ENCODE measurements around the gene WBP2. TPM values are rescaled to one million over a fixed set of nuclear protein-coding genes. Genes with fewer than 3 reads are reported as not detected.

The WBP2 gene
- total RNA-seq, 2 experiments from 2014 or later, result 65.0 to 68.7 TPM

DNA sequence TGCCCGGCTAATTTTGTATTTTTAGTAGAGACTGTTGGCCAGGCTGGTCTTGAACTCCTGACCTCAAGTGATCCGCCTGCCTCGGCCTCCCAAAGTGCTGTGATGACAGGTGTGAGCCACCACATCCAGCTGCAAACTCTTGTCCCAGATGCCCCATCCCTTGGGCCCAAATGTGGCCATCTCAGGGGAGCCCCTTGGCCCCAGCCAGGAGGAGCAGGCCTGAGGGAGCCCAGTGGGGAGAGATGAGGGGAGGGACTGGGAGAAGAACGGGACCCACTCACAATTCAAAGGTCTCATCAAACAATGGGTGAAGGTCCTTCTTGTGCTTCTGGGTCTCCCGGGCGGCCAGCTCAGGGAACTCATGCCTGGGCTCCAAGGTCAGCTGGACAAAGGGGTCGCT is 25.4 kb downstream of the WBP2 start:
- CTCF ChIA-PET, result interaction anchor here (0.9 to 3.1 kb wide), 16 partner anchors 8 to 76 kb away, joined by 3 to 23 read pairs (median 6); partner anchors contain the start of gene GALK1
- Mint-ChIP-seq H3K27me3 (ENCODE audit: low read depth) (no peaks in the 10 kb centered on the region), H3K4me1 (ENCODE audit: low read depth) (peaks cover 37% of the 10 kb centered on the region), H3K9me3 (no peaks in the 10 kb centered on the region), H3K27ac (no peak overlapping the region), H3K36me3 (ENCODE audit: low read depth) (peaks cover 16% of the 10 kb centered on the region), H3K4me3 (no peak overlapping the region)
- no peak for DNase-seq
- intact Hi-C loops (cut with micrococcal nuclease), result loop anchor here (5.0 kb wide), 1 partner anchor 148 kb away; the partner anchor contains the start of genes ACOX1 and TEN1

DNA sequence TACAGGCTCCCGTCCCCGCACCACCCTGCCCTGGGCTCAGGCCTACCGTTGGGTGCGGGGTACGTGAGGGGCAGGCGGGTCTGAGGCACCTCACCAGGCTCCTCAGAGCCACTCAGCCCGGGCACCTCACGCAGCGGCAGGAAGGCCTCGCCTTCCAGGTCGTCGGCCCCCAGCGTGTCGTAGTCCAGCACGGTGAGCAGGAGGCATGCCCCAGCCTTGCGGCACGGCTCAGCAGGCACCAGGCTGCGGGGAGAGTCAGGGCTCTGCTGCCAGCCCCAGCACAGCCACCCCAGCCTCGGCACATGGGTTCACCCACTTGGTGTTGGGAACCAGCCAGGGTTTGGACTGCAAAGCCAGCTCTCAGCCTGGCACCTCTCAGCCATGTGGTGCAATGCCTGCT is 26.4 kb downstream of the WBP2 start:
- peaks cover 13% of the 10 kb centered on the region for H3K36me3 Mint-ChIP-seq (ENCODE audit: low read depth)
- no peak overlapping the region for H3K27ac Mint-ChIP-seq
- no peak for DNase-seq
- H3K27me3 Mint-ChIP-seq (ENCODE audit: low read depth), result no peaks in the 10 kb centered on the region
- intact Hi-C loops (cut with micrococcal nuclease), result no loop called here
- CTCF ChIA-PET, result interaction anchor here (0.6 to 3.1 kb wide), 9 partner anchors 12 to 172 kb away, joined by 3 to 23 read pairs (median 5); partner anchors contain the start of genes CDK3, GALK1 and WBP2
- no peak overlapping the region for H3K4me3 Mint-ChIP-seq
- H3K9me3 Mint-ChIP-seq, result no peaks in the 10 kb centered on the region
- H3K4me1 Mint-ChIP-seq (ENCODE audit: low read depth), result peaks cover 28% of the 10 kb centered on the region

DNA sequence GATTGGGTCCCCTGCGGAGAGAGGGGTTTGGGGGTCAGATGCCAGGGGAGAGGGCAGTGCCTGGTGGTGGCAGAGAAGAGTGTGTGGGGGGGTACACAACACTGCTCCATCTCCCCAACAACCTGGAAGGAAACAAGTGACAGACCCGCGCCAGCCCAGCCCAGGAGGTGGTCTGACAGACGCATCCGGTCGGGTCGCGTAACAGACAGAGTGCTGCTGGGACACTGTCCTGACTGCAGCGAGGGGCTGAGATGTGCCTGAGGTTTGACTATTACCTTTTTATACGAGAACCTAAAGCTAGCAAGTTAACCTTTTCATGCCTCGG is 27.1 kb downstream of the WBP2 start:
- DNase-seq, result peak; percentile 35
- CTCF ChIA-PET, result interaction anchor here (0.7 to 3.1 kb wide), 10 partner anchors 8 to 173 kb away, joined by 3 to 23 read pairs (median 4); partner anchors contain the start of genes CDK3, GALK1 and WBP2
- peaks cover 10% of the 10 kb centered on the region for H3K36me3 Mint-ChIP-seq (ENCODE audit: low read depth)
- no peaks in the 10 kb centered on the region for H3K9me3 Mint-ChIP-seq
- intact Hi-C loops (cut with micrococcal nuclease), result no loop called here
- peak overlapping the region; percentile 80 for H3K27ac Mint-ChIP-seq
- H3K4me3 Mint-ChIP-seq, result peak overlapping the region; percentile 29
- H3K27me3 Mint-ChIP-seq (ENCODE audit: low read depth), result no peaks in the 10 kb centered on the region
- H3K4me1 Mint-ChIP-seq (ENCODE audit: low read depth), result peaks cover 21% of the 10 kb centered on the region

DNA sequence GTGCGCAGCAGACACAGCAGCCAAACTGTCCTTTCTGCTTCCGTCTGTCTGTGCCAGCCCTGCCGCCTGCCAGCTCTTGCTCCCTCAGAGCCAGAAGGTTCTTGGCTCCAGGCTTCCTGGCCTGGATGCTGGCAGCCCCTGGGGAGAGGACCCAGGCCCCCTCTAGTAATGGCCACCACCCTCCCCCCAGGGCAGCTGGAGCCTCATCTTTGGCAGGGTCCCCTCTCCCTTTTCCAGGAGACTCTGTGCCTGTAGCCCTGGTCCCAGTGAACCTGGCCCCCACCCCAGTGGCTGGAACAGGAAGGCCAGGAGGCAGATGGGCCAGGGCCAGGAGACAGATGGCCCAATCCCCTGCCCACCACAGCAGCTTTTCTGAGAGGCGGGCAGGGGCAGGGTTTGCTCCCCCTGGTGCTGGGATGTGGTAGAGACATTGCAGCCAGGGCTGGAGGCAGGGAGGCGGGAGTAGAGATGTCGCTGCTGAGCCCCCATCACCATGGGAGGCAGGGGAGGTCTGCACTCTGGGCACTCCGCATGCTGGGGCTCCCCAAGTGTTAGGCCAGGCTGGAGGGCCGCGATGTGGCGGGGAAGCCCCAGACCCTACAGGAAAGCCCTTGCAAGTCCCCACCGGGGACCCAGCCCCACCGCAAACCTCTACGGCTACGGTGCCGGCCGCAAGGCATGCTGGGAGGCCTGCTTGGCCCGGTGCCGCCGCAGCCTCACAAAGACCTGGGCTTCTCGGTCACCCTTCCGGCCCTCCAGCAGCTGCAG is 27.6 kb downstream of the WBP2 start:
- H3K4me3 Mint-ChIP-seq, result peak overlapping the region; percentile 29
- CTCF ChIA-PET, result interaction anchor here (0.6 to 2.9 kb wide), 24 partner anchors 9 to 173 kb away, joined by 3 to 16 read pairs (median 4); partner anchors contain the start of genes CDK3, GALK1 and WBP2
- H3K9me3 Mint-ChIP-seq, result no peaks in the 10 kb centered on the region
- peak; percentile 75 for DNase-seq
- H3K27me3 Mint-ChIP-seq (ENCODE audit: low read depth), result no peaks in the 10 kb centered on the region
- H3K36me3 Mint-ChIP-seq (ENCODE audit: low read depth), result peaks cover 10% of the 10 kb centered on the region
- peak overlapping the region; percentile 80 for H3K27ac Mint-ChIP-seq
- H3K4me1 Mint-ChIP-seq (ENCODE audit: low read depth), result peaks cover 18% of the 10 kb centered on the region
- intact Hi-C loops (cut with micrococcal nuclease), result loop anchor here (2.0 kb wide), 2 partner anchors 49 to 63 kb away; partner anchors contain the start of gene GALK1

DNA sequence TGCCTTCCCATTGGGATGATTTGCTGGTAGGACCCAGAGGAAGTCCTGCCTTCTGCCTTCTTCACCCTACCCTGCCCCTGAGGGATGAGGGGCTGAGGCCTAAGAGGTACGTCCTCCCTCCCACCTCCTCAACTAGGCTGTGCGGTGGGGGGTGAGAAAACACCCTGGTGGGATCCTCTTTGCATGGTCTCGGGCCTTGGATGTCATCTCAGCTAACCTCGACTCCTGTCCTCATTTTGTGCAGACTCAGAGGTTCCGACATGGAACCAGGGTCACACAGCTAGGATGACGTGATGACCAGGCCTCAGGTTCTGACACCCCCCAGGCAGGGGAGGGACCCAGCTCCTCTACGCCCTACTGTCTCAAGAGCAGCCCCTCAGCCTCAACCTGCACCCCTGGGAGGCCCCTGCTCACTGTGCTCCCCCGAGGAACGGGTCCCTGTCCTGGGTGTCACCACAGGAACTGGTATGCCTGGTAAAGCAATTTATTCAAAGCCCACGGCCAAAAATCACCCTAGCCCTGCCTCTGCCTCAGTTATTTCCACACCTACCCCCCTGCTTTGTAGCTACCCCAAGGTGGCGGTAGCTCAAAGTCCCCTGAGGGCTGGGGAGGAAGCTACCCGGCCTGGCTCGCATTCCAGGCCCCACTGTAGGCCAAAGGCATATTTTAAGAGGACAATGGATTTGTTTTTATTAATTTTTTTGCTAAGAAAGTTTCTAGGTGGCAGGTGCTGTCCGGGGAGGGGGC is 28.4 kb downstream of the WBP2 start:
- H3K4me3 Mint-ChIP-seq, result no peak overlapping the region
- DNase-seq, result no peak
- H3K9me3 Mint-ChIP-seq, result no peaks in the 10 kb centered on the region
- no peaks in the 10 kb centered on the region for H3K27me3 Mint-ChIP-seq (ENCODE audit: low read depth)
- intact Hi-C loops (cut with micrococcal nuclease), result loop anchor here (2.0 kb wide), 2 partner anchors 48 to 62 kb away; partner anchors contain the start of gene GALK1
- H3K4me1 Mint-ChIP-seq (ENCODE audit: low read depth), result peaks cover 21% of the 10 kb centered on the region
- peaks cover 6% of the 10 kb centered on the region for H3K36me3 Mint-ChIP-seq (ENCODE audit: low read depth)
- CTCF ChIA-PET, result interaction anchor here (0.6 to 2.9 kb wide), 21 partner anchors 9 to 80 kb away, joined by 3 to 16 read pairs (median 4); partner anchors contain the start of genes GALK1 and WBP2
- H3K27ac Mint-ChIP-seq, result peak overlapping the region; percentile 69

DNA sequence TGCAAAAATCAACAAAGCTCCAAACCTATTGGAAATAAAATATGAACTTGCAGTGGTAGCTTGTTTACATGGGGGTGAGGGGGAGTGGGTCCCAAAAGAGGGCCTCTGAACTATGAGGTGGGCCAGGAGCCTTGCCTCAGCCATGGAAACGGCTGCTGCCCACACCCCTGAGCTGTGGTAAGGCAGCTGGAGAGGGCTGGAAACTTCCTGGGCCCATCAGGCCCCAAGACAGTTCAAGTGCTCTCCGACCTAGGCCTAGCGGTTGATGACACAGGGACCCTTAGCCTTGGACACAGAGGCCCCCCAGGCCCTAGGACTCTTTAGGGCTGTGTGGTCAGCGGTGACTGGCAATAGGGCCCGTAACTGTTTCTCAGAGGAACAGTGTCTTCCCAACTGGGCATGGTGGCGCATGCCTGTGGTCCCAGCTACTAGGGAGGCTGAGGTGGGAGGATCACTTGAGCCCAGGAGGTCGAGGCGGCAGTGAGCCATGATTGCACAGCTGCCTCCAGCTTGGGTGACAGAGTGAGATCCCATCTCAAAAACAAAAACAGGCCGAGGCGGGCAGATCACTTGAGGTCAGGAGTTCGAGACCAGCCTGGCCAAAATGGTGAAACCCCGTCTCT is 29.3 kb downstream of the WBP2 start:
- CTCF ChIA-PET, result interaction anchor here (1.0 to 2.9 kb wide), 7 partner anchors 8 to 75 kb away, joined by 3 to 16 read pairs (median 6); no protein-coding TSS in a partner anchor
- Mint-ChIP-seq H3K9me3 (no peaks in the 10 kb centered on the region), H3K36me3 (ENCODE audit: low read depth) (peaks cover 8% of the 10 kb centered on the region), H3K4me1 (ENCODE audit: low read depth) (peaks cover 30% of the 10 kb centered on the region), H3K27me3 (ENCODE audit: low read depth) (no peaks in the 10 kb centered on the region), H3K4me3 (no peak overlapping the region), H3K27ac (no peak overlapping the region)
- intact Hi-C loops (cut with micrococcal nuclease), result loop anchor here (2.0 kb wide), 2 partner anchors 47 to 61 kb away; partner anchors contain the start of gene GALK1
- DNase-seq, result no peak

DNA sequence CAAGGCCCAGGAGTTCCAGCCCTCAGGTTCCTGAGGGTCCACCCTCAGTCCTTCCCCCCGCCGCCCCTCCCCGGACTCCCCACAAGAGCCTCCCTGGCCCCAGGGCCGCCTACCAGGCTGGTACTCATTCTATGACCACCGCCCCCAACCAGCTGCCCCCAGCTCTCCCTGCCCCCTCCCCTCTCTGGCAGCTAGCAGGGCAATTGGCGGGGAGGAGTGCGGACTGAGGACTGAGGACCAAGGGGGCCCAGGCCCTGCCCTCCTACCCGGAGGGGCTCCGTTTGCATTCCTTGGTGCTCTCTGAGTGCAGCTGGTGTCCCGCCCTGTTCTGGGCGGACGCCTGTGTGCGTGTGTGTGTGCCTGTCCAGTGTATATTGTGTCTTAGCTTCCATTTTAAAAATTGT is 30.0 kb downstream of the WBP2 start:
- no peaks in the 10 kb centered on the region for H3K9me3 Mint-ChIP-seq
- no peak for DNase-seq
- no peak overlapping the region for H3K27ac Mint-ChIP-seq
- peaks cover 8% of the 10 kb centered on the region for H3K36me3 Mint-ChIP-seq (ENCODE audit: low read depth)
- no peaks in the 10 kb centered on the region for H3K27me3 Mint-ChIP-seq (ENCODE audit: low read depth)
- peaks cover 31% of the 10 kb centered on the region for H3K4me1 Mint-ChIP-seq (ENCODE audit: low read depth)
- CTCF ChIA-PET, result interaction anchor here (1.0 to 2.9 kb wide), 3 partner anchors 42 to 75 kb away, joined by 3 to 16 read pairs (median 8); no protein-coding TSS in a partner anchor
- no peak overlapping the region for H3K4me3 Mint-ChIP-seq
- intact Hi-C loops (cut with micrococcal nuclease), result no loop called here

DNA sequence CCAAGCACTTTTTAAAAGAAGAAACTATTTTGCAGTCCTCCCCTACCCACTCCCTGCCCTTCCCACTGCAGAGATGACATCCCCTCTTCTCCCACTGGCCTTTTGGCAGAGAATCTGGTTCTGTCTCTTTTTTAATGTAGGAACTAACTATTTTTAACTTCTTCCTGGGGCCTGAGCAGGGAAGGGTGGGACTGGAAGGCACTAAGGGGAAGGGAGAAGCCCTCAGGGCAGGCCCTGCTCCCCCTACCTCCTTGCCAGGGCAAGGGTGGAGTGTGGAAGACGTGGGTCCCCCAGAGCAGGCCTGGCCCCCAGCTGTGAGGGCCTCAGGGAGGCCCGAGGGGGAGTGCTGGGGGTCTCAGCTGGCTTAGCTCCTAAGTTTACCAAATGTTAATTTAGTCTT is 30.5 kb downstream of the WBP2 start:
- Mint-ChIP-seq H3K4me1 (ENCODE audit: low read depth) (peaks cover 31% of the 10 kb centered on the region), H3K27ac (no peak overlapping the region), H3K4me3 (no peak overlapping the region), H3K27me3 (ENCODE audit: low read depth) (no peaks in the 10 kb centered on the region), H3K36me3 (ENCODE audit: low read depth) (peaks cover 6% of the 10 kb centered on the region), H3K9me3 (no peaks in the 10 kb centered on the region)
- DNase-seq, result no peak
- CTCF ChIA-PET, result interaction anchor here (1.0 to 2.9 kb wide), 3 partner anchors 41 to 74 kb away, joined by 3 to 16 read pairs (median 8); no protein-coding TSS in a partner anchor
- intact Hi-C loops (cut with micrococcal nuclease), result no loop called here

DNA sequence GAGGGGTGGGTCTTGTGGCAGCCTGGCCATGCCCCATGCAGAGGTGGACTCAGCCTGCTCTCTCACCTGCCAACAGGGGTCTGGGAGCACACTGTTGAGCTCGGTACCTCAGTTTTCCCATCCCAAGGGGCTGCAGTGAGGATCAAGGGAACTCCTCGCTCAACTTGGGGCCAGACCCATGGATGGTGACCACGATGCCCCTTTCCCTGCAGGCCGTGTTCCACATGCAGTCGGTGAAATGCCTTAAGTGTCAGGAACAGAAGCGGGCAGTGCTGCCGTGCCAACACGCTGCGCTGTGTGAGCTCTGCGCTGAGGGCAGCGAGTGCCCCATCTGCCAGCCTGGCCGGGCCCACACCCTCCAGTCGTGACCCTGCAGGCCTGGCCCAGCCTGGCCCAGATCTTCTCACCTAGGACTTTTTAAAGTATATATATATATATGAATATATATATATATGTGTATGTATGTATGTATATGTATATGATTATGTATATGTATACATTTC is 31.0 kb downstream of the WBP2 start:
- H3K4me3 Mint-ChIP-seq, result no peak overlapping the region
- H3K27me3 Mint-ChIP-seq (ENCODE audit: low read depth), result no peaks in the 10 kb centered on the region
- no peak overlapping the region for H3K27ac Mint-ChIP-seq
- no peaks in the 10 kb centered on the region for H3K9me3 Mint-ChIP-seq
- intact Hi-C loops (cut with micrococcal nuclease), result no loop called here
- CTCF ChIA-PET, result interaction anchor here (2.5 kb wide), 1 partner anchor 22 kb away, joined by 8 read pairs; no protein-coding TSS in a partner anchor
- DNase-seq, result no peak
- H3K4me1 Mint-ChIP-seq (ENCODE audit: low read depth), result peaks cover 31% of the 10 kb centered on the region
- H3K36me3 Mint-ChIP-seq (ENCODE audit: low read depth), result peaks cover 7% of the 10 kb centered on the region

DNA sequence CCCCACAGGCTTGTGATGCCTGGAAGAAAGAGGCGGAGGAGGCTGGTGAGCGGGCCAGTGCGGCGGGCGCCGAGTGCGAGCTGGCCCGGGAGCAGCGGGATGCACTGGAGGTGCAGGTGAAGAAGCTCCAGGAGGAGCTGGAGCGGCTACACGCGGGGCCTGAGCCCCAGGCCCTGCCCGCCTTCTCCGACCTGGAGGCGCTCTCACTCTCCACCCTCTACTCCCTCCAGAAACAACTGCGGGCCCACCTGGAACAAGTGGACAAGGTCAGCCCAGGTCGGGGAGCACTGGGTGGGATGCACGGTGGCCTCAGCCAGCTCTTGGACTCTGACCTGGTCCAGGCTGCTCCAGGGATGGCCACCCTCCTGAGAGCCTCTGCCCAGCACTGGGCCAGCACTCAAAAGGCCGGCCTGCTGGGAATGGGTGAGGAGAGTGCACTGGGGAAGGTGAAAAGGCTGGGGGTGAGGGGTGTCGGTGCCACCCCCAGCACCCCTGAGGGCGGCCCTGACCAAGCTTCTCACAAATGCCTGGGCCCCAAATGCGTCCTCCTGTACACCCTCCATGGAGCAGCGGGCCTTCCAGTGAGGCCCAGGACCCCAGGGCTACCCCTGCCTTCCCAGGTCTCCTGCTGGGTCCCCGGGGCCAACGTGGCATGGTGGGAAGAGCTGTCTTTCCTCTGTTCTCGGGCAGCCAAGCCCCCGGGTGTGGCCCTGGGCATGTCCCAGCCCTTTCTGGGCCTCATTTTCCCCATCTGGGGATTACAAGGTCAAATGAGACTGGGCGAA is 31.7 kb downstream of the WBP2 start:
- DNase-seq, result no peak
- H3K27me3 Mint-ChIP-seq (ENCODE audit: low read depth), result no peaks in the 10 kb centered on the region
- CTCF ChIA-PET, result interaction anchor here (1.0 to 2.5 kb wide), 2 partner anchors 23 to 70 kb away, joined by 4 to 8 read pairs; no protein-coding TSS in a partner anchor
- no peak overlapping the region for H3K27ac Mint-ChIP-seq
- intact Hi-C loops (cut with micrococcal nuclease), result no loop called here
- no peak overlapping the region for H3K4me3 Mint-ChIP-seq
- peaks cover 7% of the 10 kb centered on the region for H3K36me3 Mint-ChIP-seq (ENCODE audit: low read depth)
- H3K4me1 Mint-ChIP-seq (ENCODE audit: low read depth), result peaks cover 31% of the 10 kb centered on the region
- H3K9me3 Mint-ChIP-seq, result no peaks in the 10 kb centered on the region

DNA sequence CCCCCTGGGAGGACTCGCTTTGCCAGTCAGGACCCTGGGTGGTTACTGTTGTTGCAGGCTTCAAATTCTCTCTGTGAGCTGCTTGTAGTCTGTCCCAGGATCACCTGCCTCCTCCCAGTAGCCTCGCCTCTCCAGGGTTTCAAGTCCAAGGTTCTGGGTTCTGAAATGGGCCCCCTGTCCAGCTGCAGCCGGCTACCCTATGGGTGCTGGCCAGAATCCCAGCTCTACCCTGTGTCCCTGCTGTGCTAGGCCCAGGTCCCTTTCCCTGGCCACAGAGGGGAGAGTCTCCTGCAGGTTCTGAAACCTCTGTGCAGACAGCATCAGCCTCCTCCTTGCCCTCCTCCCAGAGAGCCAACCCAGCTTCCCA is 32.4 kb downstream of the WBP2 start:
- Mint-ChIP-seq H3K27me3 (ENCODE audit: low read depth) (no peaks in the 10 kb centered on the region), H3K9me3 (no peaks in the 10 kb centered on the region), H3K27ac (no peak overlapping the region), H3K4me1 (ENCODE audit: low read depth) (peaks cover 25% of the 10 kb centered on the region), H3K4me3 (no peak overlapping the region), H3K36me3 (ENCODE audit: low read depth) (peaks cover 7% of the 10 kb centered on the region)
- CTCF ChIA-PET, result interaction anchor here (1.0 to 2.5 kb wide), 4 partner anchors 23 to 69 kb away, joined by 3 to 8 read pairs (median 6); no protein-coding TSS in a partner anchor
- no peak for DNase-seq
- intact Hi-C loops (cut with micrococcal nuclease), result no loop called here
